K562 (cell line): Measurements from ENCODE around the gene ETV3. TPM values are rescaled to one million over a fixed set of nuclear protein-coding genes. Genes with fewer than 3 reads are reported as not detected.

Source experiments
- ATAC-seq: fragments of 200-7000 bp; cut with Tn5 transposase; 3 replicates; pipeline ENCODE4 v1.9.1; 2020; ENCODE audit warnings: moderate library complexity
- BruUV-seq: library from RNA; stranded (reverse); fragments of 400-500 nt; replicated peaks from 2 replicates; lab custom pipeline; 2021; lab: Mats Ljungman, UMichigan
- CTCF ChIA-PET: fragments of 300-600 bp; formaldehyde crosslinking; extraction: SDS; loops from one replicate; lab custom pipeline; 2021; ENCODE audit warnings: low intra/inter-chr PET ratio; lab: Yijun Ruan, JAX
- POLR2A ChIA-PET: fragments of 300-600, 350-650 bp; sonication (Branson Sonifier 250); formaldehyde crosslinking; extraction: SDS; loops from one replicate; lab custom pipeline; 2021; ENCODE audit warnings: antibody characterized with exemption, inconsistent platforms; lab: Yijun Ruan, JAX
- DNase-seq, 4 experiments: peaks; one replicate each; pipeline versions ENCODE4 v3.0.0 to v3.0.0-alpha.2; 2011 to 2018; ENCODE audit warnings: low spot score in 3 of 4, mixed read lengths in 3 of 4; ENCODE audit errors: extremely low read depth in 1 of 4
- FAIRE-seq: peaks from 2 replicates; lab custom pipeline; 2011; peaks lifted over from hg19 to GRCh38; lab: Jason Lieb, UNC
- H2AFZ ChIP-seq: 2 replicates; pipeline ENCODE4 v1.6.0; 2011; ENCODE audit warnings: low read depth, low read length, control low read depth, inconsistent platforms
- H3K27ac ChIP-seq: fragments of 200-600 bp; 3 replicates; pipeline ENCODE4 v1.8.0; 2011; ENCODE audit warnings: low read depth, mild to moderate bottlenecking, control low read depth, inconsistent platforms, low read length, moderate library complexity, mixed read lengths; ENCODE audit errors: extremely low read depth
- H3K27me3 ChIP-seq, 2 experiments: fragments of 300-600 bp in 1 of 2; 2 replicates in 1 of 2; 3 replicates in 1 of 2; pipeline versions ENCODE4 v1.6.0 to v1.8.0; 2011; ENCODE audit warnings: inconsistent platforms in 2 of 2, low read length in 2 of 2, mild to moderate bottlenecking in 1 of 2, mixed read lengths in 1 of 2, moderate library complexity in 1 of 2; ENCODE audit not compliant: control insufficient read depth in 2 of 2, insufficient read depth in 2 of 2
- H3K36me3 ChIP-seq: fragments of 300-600 bp; 3 replicates; pipeline ENCODE4 v1.8.0; 2011; ENCODE audit warnings: mild to moderate bottlenecking, low read length, inconsistent platforms; ENCODE audit not compliant: control insufficient read depth, insufficient read depth
- H3K4me1 ChIP-seq, 2 experiments: fragments of 200-600 bp in 1 of 2; replicated peaks in 1 of 2; 2 replicates in 1 of 2; 3 replicates in 1 of 2; pipeline versions ENCODE4 v1.5.1 to v1.8.0; 2011; ENCODE audit warnings: inconsistent platforms in 2 of 2, low read length in 2 of 2, mild to moderate bottlenecking in 1 of 2, mixed read lengths in 1 of 2, moderate library complexity in 1 of 2; ENCODE audit not compliant: control insufficient read depth in 2 of 2, insufficient read depth in 2 of 2
- H3K4me2 ChIP-seq: 2 replicates; pipeline ENCODE4 v1.6.1; 2011; ENCODE audit warnings: low read length, control low read depth, inconsistent platforms, mixed read lengths; ENCODE audit not compliant: insufficient read depth
- H3K4me3 ChIP-seq: fragments of 200-600 bp; sonication (generic), shearing (Covaris generic); 2 replicates; pipeline ENCODE4 v1.5.1; 2016; ENCODE audit warnings: control low read depth, inconsistent platforms
- H3K79me2 ChIP-seq: fragments of 200-600 bp; 3 replicates; pipeline ENCODE4 v1.8.0; 2011; ENCODE audit warnings: low read length, inconsistent platforms; ENCODE audit not compliant: control insufficient read depth, insufficient read depth
- H3K9ac ChIP-seq, 2 experiments: 2 replicates each; pipeline versions ENCODE4 v1.6.0 to v1.6.1; 2011; ENCODE audit warnings: low read depth in 2 of 2, low read length in 2 of 2, control low read depth in 1 of 2, inconsistent platforms in 1 of 2, mild to moderate bottlenecking in 1 of 2, mixed read lengths in 1 of 2; ENCODE audit not compliant: insufficient read depth in 1 of 2
- H3K9me1 ChIP-seq: one replicate; pipeline ENCODE4 v1.6.0; 2011; ENCODE audit warnings: inconsistent platforms, mild to moderate bottlenecking, low read length, moderate library complexity; ENCODE audit not compliant: control insufficient read depth, insufficient read depth
- H3K9me3 ChIP-seq: replicated peaks from 2 replicates; pipeline ENCODE4 v1.5.1; 2011; ENCODE audit warnings: low read depth, low read length, inconsistent platforms; ENCODE audit not compliant: control insufficient read depth, insufficient read depth
- H4K20me1 ChIP-seq: replicated peaks from 2 replicates; pipeline ENCODE4 v1.6.1; 2011; ENCODE audit warnings: low read length, inconsistent platforms, mixed read lengths; ENCODE audit not compliant: control insufficient read depth, insufficient read depth
- BCL6 ChIP-seq: fragments of 250-450 bp; sonication (Bioruptor Pico); IDR thresholded peaks from 2 replicates; pipeline ENCODE4 v1.4.0; 2020
- HCFC1 ChIP-seq: IDR thresholded peaks from 2 replicates; pipeline ENCODE4 v1.6.1; 2012; ENCODE audit warnings: low read depth, low read length, improper control_type of control experiment
- KAT7 ChIP-seq: sonication (generic); formaldehyde crosslinking; IDR thresholded peaks from 2 replicates; pipeline ENCODE4 v1.8.0; 2022; ENCODE audit warnings: missing genetic modification reagents, mild to moderate bottlenecking, borderline replicate concordance
- RFX7 ChIP-seq: fragments of 250-450 bp; sonication (Bioruptor Pico); IDR thresholded peaks from 2 replicates; pipeline ENCODE4 v1.5.1; 2021; ENCODE audit warnings: mild to moderate bottlenecking
- WGBS: fragments of 100-300 bp; shearing (Covaris generic); methylation state at CpG from one replicate; pipeline ENCODE4 v1.1.6; 2016; ENCODE audit warnings: low coverage, mixed read lengths; ENCODE audit not compliant: insufficient coverage; ENCODE audit errors: missing lambda C conversion rate; 5-methylcytosine and 5-hydroxymethylcytosine counted together
- in situ Hi-C: fragments of 300-500 bp; cut with MboI; formaldehyde crosslinking; loops from 4 replicates; pipeline ENCODE4 v1.15.0; 2018; ENCODE audit warnings: inconsistent platforms, mixed read lengths
- intact Hi-C: fragments of 100-400 bp; cut with micrococcal nuclease; formaldehyde crosslinking; loops from 2 replicates; pipeline ENCODE4 v1.14.2; 2022
- polyA plus RNA-seq, 8 experiments: library from polyadenylated mRNA; depleted of rRNA in 4 of 8; stranded (reverse) in 5 of 8; unstranded in 3 of 8; fragments of >200 nt; fragmentation: Nextera tagmentation in 2 of 8; fragmentation: Illumina TruSeq in 1 of 8; extraction: Ambion mirVana in 2 of 8; extraction: Trizol in 1 of 8; gene quantifications; 2 replicates each; pipeline versions ENCODE4 v1.2.1 to v1.2.3, GENCODE V29; 2011 to 2014; ENCODE audit warnings: inconsistent platforms in 1 of 8, missing spikeins in 1 of 8
- total RNA-seq, 7 experiments: library from RNA; depleted of rRNA in 6 of 7; stranded (reverse); fragments of >200 nt in 6 of 7; fragmentation: Illumina TruSeq in 2 of 7; extraction: Trizol in 2 of 7; gene quantifications; 2 replicates each; pipeline versions ENCODE4 v1.2.1 to v1.2.3, GENCODE V29; 2011 to 2021; ENCODE audit warnings: low replicate concordance in 1 of 7
- TF ChIP-seq, protein P1 (sequence below): IDR thresholded peaks from 2 replicates; pipeline ENCODE4 v1.6.1; 2011; ENCODE audit not compliant: insufficient read length; ENCODE audit errors: extremely low read depth

ETV3 gene
- total and polyA plus RNA-seq, 9 of the 15 experiments (the other 6 are each of a cell fraction or from before 2014, with no cell fraction given): 3.1 to 16.0 (median 9.0) TPM

- 2% methylated on average over 8 of the region's 8 CpGs for WGBS
- Histone ChIP-seq H3K79me2 (no peaks in the 10 kb centered on the region), H4K20me1 (no peaks in the 10 kb centered on the region), H3K4me1 (no peaks in the 10 kb centered on the region), H3K27ac (no peak overlapping the region), H3K4me3 (no peak overlapping the region), H3K36me3 (no peaks in the 10 kb centered on the region), H3K9me1 (no peaks in the 10 kb centered on the region), H3K9me3 (no peaks in the 10 kb centered on the region), H3K27me3 (peaks cover 18 to 66% of the 10 kb centered on the region in 2 experiments), H2AFZ (no peak overlapping the region), H3K9ac (no peak overlapping the region), H3K4me2 (no peak overlapping the region)
- CTCF ChIA-PET: no interaction called here
- in situ Hi-C loops: no loop called here
- POLR2A ChIA-PET: interaction anchor here (0.6 to 2.0 kb wide), 3 partner anchors 9 to 326 kb away, joined by 3 to 7 read pairs (median 3); no protein-coding TSS in a partner anchor
- FAIRE-seq: no peak
- DNase-seq: no peak
- BruUV-seq: no TSS peak
- ATAC-seq: no peak
- TF ChIP-seq KAT7 (CRISPR knock-in tag) (no peak), HCFC1 (no peak), RFX7 (CRISPR knock-in tag) (no peak), BCL6 (CRISPR knock-in tag) (no peak)
- TF ChIP-seq, protein P1, sequence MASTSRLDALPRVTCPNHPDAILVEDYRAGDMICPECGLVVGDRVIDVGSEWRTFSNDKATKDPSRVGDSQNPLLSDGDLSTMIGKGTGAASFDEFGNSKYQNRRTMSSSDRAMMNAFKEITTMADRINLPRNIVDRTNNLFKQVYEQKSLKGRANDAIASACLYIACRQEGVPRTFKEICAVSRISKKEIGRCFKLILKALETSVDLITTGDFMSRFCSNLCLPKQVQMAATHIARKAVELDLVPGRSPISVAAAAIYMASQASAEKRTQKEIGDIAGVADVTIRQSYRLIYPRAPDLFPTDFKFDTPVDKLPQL: no peak
- intact Hi-C loops: no loop called here
These were observed 48.2 kb upstream of the ETV3 start for GRCh38 chr1:157186281-157186992.
